GM04503 (cell line): ENCODE data around the gene WDR11.
"Not testable (repeated sequence)": the region's sequence is repeated elsewhere in the genome, so short reads cannot be mapped to it uniquely, and the experiment has no call there.

ENCODE experiments used
- DNase-seq: peaks from one replicate; pipeline ENCODE4 v3.0.0-alpha.2; 2012; ENCODE audit warnings: low read depth

The WDR11 gene

GRCh38 chr10:120861178-120861855 lies 10.2 kb downstream of the WDR11 start:
- no peak for DNase-seq

- no peak for DNase-seq
Measured at GRCh38 chr10:120873741-120874140, 22.6 kb downstream of the WDR11 start.

- no peak for DNase-seq
Measured at GRCh38 chr10:120883071-120883470, 31.9 kb downstream of the WDR11 start.

GRCh38 chr10:120887482-120887881 lies 36.3 kb downstream of the WDR11 start:
- DNase-seq = no peak

DNA sequence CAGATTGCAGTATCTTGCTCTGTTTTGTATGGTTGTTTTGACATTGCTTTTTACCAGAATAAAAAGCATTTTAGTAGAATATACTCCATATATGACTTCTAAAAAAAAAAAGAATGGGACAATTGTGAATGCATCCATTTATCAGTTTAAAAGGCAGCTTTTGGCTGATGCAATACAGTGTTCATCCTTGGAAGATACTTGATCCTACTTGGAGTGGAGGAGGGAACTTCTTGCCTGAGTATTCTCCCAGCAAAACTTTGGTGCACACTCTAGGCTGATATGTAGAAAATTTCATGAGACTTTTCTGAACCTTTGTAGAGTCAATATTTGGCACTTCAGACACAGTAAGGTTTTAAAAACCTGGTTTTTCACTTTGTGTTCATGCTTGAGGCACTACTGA lies 40.2 kb downstream of the WDR11 start:
- no peak for DNase-seq

DNA sequence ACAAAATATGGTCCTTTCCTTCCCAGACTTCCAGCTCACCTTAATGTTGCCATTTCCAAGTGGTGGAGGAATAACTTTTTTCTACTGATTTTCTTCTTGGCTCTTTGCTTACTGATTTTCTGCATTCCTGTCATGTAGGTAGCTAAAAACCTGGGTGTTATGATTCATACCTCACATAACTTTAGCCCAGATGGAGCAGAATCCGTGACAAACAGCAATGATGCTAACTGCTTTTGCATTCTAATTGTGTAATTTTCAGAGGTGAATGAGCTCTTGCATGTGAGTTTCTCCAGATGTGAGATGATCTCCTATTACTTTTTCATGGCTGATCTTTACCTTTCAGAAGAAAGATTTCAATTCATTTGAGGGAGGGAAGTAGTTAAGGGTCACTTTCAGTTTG lies 43.4 kb downstream of the WDR11 start:
- DNase-seq = no peak

DNA sequence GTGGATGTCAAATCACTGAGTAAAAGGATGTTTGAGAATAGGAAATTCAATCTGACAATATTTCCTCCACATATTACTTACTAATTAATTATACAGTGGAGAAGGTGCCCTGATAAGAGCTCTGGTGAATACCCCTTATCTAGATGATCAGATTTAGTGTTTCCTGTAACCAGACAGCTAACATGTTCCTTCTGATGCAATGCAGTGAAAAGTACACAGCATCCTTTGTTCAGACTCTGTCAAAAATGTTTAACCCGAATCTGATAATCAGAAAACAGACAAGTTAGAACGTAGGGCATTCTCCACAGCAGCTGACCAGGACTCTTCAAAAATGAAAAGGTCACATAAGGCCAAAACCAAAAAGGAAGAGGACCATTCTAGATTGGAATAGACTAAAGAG lies 46.2 kb downstream of the WDR11 start:
- no peak for DNase-seq

DNA sequence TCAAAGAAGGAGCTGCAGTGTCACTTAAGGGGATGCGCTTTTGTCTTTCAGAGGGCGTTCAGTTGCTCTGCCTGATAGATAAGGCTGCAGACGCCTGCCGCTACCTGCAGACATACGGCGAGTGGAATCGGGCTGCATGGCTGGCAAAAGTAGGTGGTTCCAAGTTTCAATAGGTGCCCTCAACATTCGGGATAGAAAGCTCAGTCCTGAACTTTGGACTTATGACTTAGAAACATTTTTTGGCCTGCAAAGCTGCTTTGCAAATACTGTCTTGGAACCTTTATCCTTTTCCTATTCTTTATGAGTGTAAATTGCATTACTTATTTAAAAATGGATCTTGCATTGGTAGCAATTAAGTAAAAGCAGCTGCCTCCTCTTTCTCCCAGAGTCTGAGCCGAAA lies 54.1 kb downstream of the WDR11 start:
- no peak for DNase-seq

DNA sequence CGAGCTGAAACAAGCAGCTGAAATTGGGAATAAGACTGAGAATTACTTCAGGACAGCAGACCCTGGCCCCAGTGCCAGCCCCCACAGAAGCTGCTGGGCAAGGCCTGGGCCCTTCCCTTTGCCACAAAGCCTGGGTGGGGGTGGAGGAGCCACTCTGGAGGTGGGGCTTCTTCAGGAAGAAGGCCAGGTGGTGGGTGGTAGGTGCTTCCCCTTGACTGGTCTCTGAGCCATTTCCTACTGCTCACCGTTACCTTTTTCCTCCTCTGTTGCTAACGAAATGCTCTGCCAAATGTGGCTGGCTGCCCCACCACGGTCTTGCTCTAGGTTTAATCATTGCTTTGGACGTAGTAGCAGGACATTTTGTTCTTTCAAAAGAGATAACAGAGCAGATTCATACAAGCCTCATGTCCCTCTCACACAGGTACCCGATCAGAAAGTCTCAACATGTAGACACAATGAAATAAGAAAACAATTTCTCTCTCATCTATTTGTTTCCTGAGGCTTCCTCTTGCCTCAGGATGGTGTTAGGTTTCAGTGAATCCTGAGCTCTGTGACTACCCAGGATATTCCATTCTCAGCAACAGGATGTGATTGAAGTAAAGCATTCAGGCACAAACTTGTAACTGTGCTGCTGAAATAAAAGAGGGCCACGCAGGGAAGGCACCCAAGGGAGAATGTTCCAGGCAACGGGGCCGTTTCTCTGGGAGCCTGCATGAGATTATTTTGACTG lies 66.5 kb downstream of the WDR11 start:
- DNase-seq = no peak

DNA sequence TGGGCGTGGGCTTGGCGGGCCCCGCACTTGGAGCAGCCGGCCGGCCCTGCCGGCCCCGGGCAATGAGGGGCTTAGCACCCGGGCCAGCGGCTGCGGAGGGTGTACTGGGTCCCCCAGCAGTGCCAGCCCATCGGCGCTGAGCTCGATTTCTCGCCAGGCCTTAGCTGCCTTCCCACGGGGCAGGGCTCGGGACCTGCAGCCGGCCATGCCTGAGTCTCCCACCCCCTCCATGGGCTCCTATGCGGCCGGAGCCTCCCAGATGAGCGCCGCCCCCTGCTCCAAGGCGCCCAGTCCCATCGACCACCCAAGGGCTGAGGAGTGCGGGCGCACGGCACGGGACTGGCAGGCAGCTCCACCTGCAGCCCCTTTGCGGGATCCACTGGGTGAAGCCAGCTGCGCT lies 72.7 kb downstream of the WDR11 start:
- DNase-seq = not testable (repeated sequence)

DNA sequence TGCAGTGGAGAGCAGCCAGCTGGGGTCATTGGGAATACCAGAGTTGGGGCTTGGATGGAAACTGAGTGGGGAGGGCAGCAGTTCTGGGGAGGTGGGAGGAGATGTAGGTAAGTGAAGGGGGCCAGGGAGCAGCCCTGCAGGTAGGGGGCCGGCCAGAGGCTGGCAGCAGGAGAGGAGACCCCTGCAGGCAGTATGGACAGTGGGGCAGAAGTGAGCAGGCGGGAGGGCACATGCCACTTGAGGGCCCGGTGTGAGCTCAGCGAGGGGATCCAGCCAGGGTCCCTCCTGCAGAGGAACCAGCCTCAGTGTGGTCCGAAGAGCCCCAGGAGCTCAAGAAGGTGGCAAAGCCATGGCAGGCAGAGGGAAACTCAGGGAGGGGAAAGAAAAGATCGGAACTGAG lies 75.4 kb downstream of the WDR11 start:
- DNase-seq = no peak

DNA sequence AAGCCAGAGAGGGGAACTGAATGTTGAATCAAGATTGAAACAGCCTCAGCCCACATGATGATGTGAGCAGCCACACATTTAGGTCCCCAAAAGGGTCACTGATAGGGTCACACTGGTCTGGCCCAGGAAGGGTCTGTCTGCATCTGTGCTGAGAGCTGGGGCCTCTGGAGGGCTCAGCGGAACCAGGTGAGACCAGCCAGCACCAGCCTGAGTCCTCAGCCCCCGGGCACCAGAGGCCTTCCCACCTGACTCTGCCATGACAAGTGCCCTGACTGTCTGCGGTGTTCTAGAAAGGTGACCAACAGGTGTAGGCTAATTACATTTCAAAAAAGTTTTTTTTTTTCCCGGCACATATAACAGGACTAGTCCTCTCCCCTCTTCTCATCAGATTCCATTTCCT lies 76.2 kb downstream of the WDR11 start:
- DNase-seq = no peak

DNA sequence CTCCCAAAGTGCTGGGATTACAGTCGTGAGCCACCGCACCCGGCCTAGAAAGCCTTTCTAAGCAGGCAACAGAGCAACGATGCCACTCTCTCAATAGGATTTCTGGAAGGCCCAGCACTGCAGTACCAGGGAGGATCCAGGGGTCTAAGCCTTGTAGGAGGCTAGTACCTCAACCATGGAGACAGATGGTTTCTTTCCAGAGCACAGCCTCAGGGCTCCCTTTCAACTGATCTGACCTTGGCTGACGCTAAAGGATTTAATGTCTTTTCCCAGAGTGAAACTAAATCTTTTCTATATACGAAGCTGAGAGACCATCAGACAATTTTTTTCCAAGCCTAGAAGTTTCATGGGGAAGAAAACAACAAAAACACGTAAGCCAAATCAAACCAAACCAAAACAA lies 78.0 kb downstream of the WDR11 start:
- no peak for DNase-seq

DNA sequence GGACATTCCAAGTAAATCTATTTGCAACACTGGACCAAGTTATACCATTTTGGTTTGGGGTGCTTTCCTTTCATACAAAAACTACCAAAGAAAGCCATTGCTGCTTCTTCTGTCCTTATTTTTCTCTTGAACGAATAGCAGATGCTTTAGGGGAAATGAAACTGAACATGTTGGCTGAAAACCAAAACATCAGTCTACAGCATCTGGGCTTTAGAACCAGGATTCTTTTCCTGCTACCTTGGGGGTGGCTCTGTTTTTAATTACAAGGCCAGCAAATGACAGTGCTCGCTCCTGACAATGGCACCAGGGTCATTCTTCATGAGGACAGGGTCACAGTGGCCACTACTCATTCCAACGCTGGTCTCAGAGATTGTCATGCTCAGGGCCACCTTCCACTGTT lies 80.3 kb downstream of the WDR11 start:
- DNase-seq = no peak

- no peak for DNase-seq
Measured at GRCh38 chr10:120931999-120932398, 80.8 kb downstream of the WDR11 start.

DNA sequence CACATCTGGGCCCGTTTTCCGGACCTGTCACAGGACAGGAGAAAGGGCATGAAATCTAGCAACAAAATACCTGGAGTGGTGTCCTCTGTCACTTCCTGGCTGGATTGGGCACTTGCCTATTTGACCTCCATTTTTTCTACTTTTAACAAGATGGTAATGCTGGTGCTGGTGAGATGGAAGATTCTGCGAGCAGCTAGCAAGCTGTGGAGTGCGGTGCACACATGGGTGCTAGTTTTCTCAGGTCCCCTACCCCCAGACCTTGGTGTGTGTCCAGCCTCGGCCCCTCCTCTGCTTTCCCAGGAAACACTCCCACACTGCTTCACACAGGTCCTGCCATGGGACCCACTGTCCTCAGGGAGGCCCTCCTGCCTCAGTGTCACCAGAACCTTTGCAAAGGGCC lies 87.7 kb downstream of the WDR11 start:
- no peak for DNase-seq

GRCh38 chr10:120940299-120940900 lies 89.2 kb downstream of the WDR11 start:
- DNase-seq = no peak

- DNase-seq = no peak
Measured at GRCh38 chr10:120941501-120941900, 90.3 kb downstream of the WDR11 start.

- no peak for DNase-seq
Measured at GRCh38 chr10:120942806-120943413, 91.7 kb downstream of the WDR11 start.

- no peak for DNase-seq
Measured at GRCh38 chr10:120943542-120943941, 92.4 kb downstream of the WDR11 start.

GRCh38 chr10:120944586-120945125 lies 93.5 kb downstream of the WDR11 start:
- DNase-seq = no peak

DNA sequence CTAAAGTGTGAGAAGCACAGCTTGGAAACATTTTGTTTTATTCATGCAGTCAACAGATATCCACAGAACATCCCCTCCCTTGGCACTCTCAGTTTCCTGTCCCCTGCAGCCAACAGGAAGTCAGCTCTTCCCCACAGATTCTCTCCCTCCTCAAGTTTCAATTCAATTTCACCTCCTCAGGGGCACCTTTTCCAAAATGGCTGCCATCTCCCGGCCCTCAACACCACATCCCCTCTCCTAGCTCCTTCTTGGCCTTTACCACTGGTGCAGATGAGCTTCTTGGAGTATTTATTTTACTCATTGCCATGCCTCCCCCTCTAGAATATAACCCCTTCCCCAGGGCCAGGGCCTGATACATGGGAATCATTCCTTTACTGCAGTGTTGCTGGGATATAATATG lies 94.0 kb downstream of the WDR11 start:
- DNase-seq = no peak

DNA sequence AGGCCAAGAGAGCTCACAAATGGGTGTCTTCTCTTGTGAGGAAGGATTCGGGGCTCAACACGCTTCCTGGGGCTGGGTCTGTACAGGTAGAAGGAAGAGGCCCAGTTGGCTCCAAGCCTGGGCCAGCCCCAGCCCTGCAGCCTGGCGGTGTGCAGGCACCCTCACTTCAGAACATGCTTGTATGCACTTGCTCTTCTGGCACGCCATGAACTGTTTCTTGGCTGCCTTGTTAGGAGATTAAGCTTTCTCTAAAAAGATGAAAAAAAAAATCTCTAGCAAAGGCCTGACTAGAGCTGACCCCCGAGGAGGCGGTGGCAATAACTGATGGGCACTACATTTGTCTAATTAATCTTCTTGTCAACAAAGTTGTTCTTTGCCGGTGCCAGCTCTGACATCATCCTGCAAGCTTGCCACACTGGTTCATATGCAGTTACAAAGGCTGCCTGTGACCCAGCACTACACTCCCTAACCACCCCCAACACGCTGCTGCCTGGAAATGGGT lies 94.7 kb downstream of the WDR11 start:
- no peak for DNase-seq
